GM18951 (cell line): ENCODE data around the gene FBXL20.
"Not testable (repeated sequence)": the region's sequence is repeated elsewhere in the genome, so short reads cannot be mapped to it uniquely, and the experiment has no call there.

Source experiments
- POLR2A ChIP-seq: IDR thresholded peaks from 4 replicates; pipeline ENCODE4 v1.6.1; 2011; ENCODE audit warnings: mild to moderate bottlenecking; ENCODE audit not compliant: insufficient read length, insufficient read depth; ENCODE audit errors: extremely low read depth
- in situ Hi-C: fragments of 300-500 bp; cut with MboI; formaldehyde crosslinking; loops from one replicate; pipeline ENCODE4 v1.12.0; 2022; ENCODE audit warnings: low sequenced_read_pairs, mixed read lengths, inconsistent platforms; ENCODE audit not compliant: unreplicated experiment

Gene FBXL20

GRCh38 chr17:39332092-39332491 lies 69.3 kb downstream of the FBXL20 start:
- no peak for TF ChIP-seq POLR2A
- in situ Hi-C loops: no loop called here

- in situ Hi-C loops: no loop called here
These were observed 72.6 kb downstream of the FBXL20 start for GRCh38 chr17:39328815-39329214.

GRCh38 chr17:39327109-39327508 lies 74.3 kb downstream of the FBXL20 start:
- no peak for TF ChIP-seq POLR2A
- in situ Hi-C loops: no loop called here

More at GRCh38 chr17:39328815-39329214, 72.6 kb downstream of the FBXL20 start:
- TF ChIP-seq POLR2A: no peak

- no peak for TF ChIP-seq POLR2A
- in situ Hi-C loops: no loop called here
These were observed 75.7 kb downstream of the FBXL20 start for GRCh38 chr17:39325528-39326240.

- no peak for TF ChIP-seq POLR2A
- in situ Hi-C loops: no loop called here
These were observed 82.8 kb downstream of the FBXL20 start for GRCh38 chr17:39318636-39319035.

GRCh38 chr17:39306509-39307212 lies 94.8 kb downstream of the FBXL20 start:
- in situ Hi-C loops: no loop called here
- TF ChIP-seq POLR2A: no peak

- no peak for TF ChIP-seq POLR2A
- in situ Hi-C loops: no loop called here
These were observed 95.4 kb downstream of the FBXL20 start for GRCh38 chr17:39305978-39306377.

- in situ Hi-C loops: no loop called here
- no peak for TF ChIP-seq POLR2A
These were observed 97.2 kb downstream of the FBXL20 start for GRCh38 chr17:39304188-39304587.

- in situ Hi-C loops: no loop called here
- no peak for TF ChIP-seq POLR2A
These were observed 107.4 kb downstream of the FBXL20 start for GRCh38 chr17:39294060-39294459.

GRCh38 chr17:39292546-39292945 lies 108.9 kb downstream of the FBXL20 start:
- in situ Hi-C loops: not testable (repeated sequence)

- in situ Hi-C loops: not testable (repeated sequence)
These were observed 114.9 kb downstream of the FBXL20 start for GRCh38 chr17:39286513-39286912.

GRCh38 chr17:39284685-39285084 lies 116.7 kb downstream of the FBXL20 start:
- TF ChIP-seq POLR2A: no peak
- in situ Hi-C loops: no loop called here

GRCh38 chr17:39283896-39284295 lies 117.5 kb downstream of the FBXL20 start:
- no peak for TF ChIP-seq POLR2A
- in situ Hi-C loops: no loop called here

GRCh38 chr17:39283098-39283497 lies 118.3 kb downstream of the FBXL20 start:
- TF ChIP-seq POLR2A: no peak
- in situ Hi-C loops: no loop called here

GRCh38 chr17:39281806-39282205 lies 119.6 kb downstream of the FBXL20 start:
- in situ Hi-C loops: no loop called here
- no peak for TF ChIP-seq POLR2A

- in situ Hi-C loops: not testable (repeated sequence)
These were observed 123.2 kb downstream of the FBXL20 start for GRCh38 chr17:39278246-39278645.
